ENCODE data around the gene FRMD4A.

GRCh38 chr10:13902868-13903587 is 427.7 kb downstream of the FRMD4A start:
- no peak for TF ChIP-seq CTCF (conservative IDR thresholded peaks at IDR 0.05)
- no peak for TF ChIP-seq EZH2 (IDR thresholded peaks at IDR 0.05; ENCODE audit: low read depth)
